Vagina (tissue), 2 donors: Measurements from ENCODE around the gene SCYGR8. TPM values are rescaled to one million over a fixed set of nuclear protein-coding genes. Genes with fewer than 3 reads are reported as not detected.
A peak's percentile ranks its signal among the peaks of the same experiment; 100 is the strongest.

ENCODE experiments used
- DNase-seq, 2 donors: peaks; one replicate each; pipeline ENCODE4 v3.0.0-alpha.2; 2017; ENCODE audit errors: extremely low spot score in 2 of 2
- H3K27ac ChIP-seq: fragments of 200-600 bp; sonication (generic); one replicate; pipeline ENCODE4 v1.5.1; 2019
- H3K27me3 ChIP-seq: fragments of 200-600 bp; sonication (generic); one replicate; pipeline ENCODE4 v1.5.1; 2019
- H3K36me3 ChIP-seq, 2 donors: fragments of 200-600 bp; sonication (generic); one replicate each; pipeline ENCODE4 v1.5.1; 2017 to 2019
- H3K4me1 ChIP-seq: fragments of 200-600 bp; sonication (generic); one replicate; pipeline ENCODE4 v1.5.1; 2019
- H3K4me3 ChIP-seq, 2 donors: fragments of 200-600 bp; sonication (generic); 1 replicate in 1 of 2; 2 replicates in 1 of 2; pipeline ENCODE4 v1.5.1; 2016 to 2019
- H3K9me3 ChIP-seq: fragments of 200-600 bp; sonication (generic); one replicate; pipeline ENCODE4 v1.5.1; 2019
- CTCF ChIP-seq, 3 experiments: fragments of 450-650 bp in 2 of 3; fragments of 200-600 bp in 1 of 3; sonication (generic) in 1 of 3; IDR thresholded peaks; one replicate each; pipeline ENCODE4 v1.5.1; 2017 to 2019; ENCODE audit warnings: antibody characterized with exemption in 3 of 3, mild to moderate bottlenecking in 2 of 3, moderate library complexity in 2 of 3
- POLR2A ChIP-seq, 2 donors: fragments of 450-650 bp; IDR thresholded peaks; one replicate each; pipeline ENCODE4 v1.6.1; 2017; ENCODE audit warnings: antibody characterized with exemption in 2 of 2, mild to moderate bottlenecking in 2 of 2, moderate library complexity in 2 of 2
- POLR2AphosphoS5 ChIP-seq, 2 donors: sonication (generic); formaldehyde crosslinking; IDR thresholded peaks; one replicate each; pipeline ENCODE4 v1.9.0; 2017; ENCODE audit warnings: antibody characterized with exemption in 2 of 2, mild to moderate bottlenecking in 2 of 2, low read depth in 1 of 2; ENCODE audit not compliant: insufficient read depth in 1 of 2
- intact Hi-C: fragments of 100-400 bp; cut with DNase I; formaldehyde crosslinking; loops from one replicate; pipeline ENCODE4 v1.15.1; 2023
- total RNA-seq: library from RNA; depleted of rRNA; stranded (reverse); fragments of >200 nt; gene quantifications from one replicate; pipeline ENCODE4 v1.2.3, GENCODE V29; 2016

SCYGR8 gene
- total RNA-seq: not detected

GRCh38 chr2:227745594-227745993 lies at the start of gene SCYGR8:
Gene SCYGR8 (plus strand): TSS chr2:227745894. CDS start chr2:227745894, 0 bp downstream.
- no peak within 1 kb of the TSS for H3K4me3 ChIP-seq
- intact Hi-C loops: no loop called here
- no peaks in the 10 kb centered on the region for H3K4me1 ChIP-seq
- H3K27me3 ChIP-seq: no peaks in the 10 kb centered on the region
- no peaks in the 10 kb centered on the region for H3K36me3 ChIP-seq
- no peak for TF ChIP-seq POLR2A (IDR thresholded peaks at IDR 0.05)
- no peak for TF ChIP-seq CTCF (IDR thresholded peaks at IDR 0.05)
- TF ChIP-seq POLR2AphosphoS5 (IDR thresholded peaks at IDR 0.05; ENCODE audit: insufficient read depth in 1 of 2, low read depth in 1 of 2): no peak
- H3K27ac ChIP-seq: no peak within 1 kb of the TSS
- H3K9me3 ChIP-seq: no peaks in the 10 kb centered on the region
- no peak for DNase-seq

- Histone ChIP-seq H3K36me3 (no peaks in the 10 kb centered on the region), H3K4me3 (no peak overlapping the region), H3K4me1 (no peaks in the 10 kb centered on the region), H3K9me3 (no peaks in the 10 kb centered on the region), H3K27me3 (no peaks in the 10 kb centered on the region), H3K27ac (no peak overlapping the region)
- TF ChIP-seq POLR2A (IDR thresholded peaks at IDR 0.05): no peak
- TF ChIP-seq CTCF (IDR thresholded peaks at IDR 0.05): no peak
- no peak for TF ChIP-seq POLR2AphosphoS5 (IDR thresholded peaks at IDR 0.05; ENCODE audit: insufficient read depth in 1 of 2, low read depth in 1 of 2)
- DNase-seq: no peak
- intact Hi-C loops: no loop called here
Measured at GRCh38 chr2:227696990-227697679, 48.6 kb upstream of the SCYGR8 start.

- Histone ChIP-seq H3K27me3 (no peaks in the 10 kb centered on the region), H3K9me3 (no peaks in the 10 kb centered on the region), H3K4me1 (no peaks in the 10 kb centered on the region), H3K27ac (no peak overlapping the region), H3K36me3 (no peaks in the 10 kb centered on the region), H3K4me3 (no peak overlapping the region)
- intact Hi-C loops: no loop called here
- DNase-seq: no peak
- TF ChIP-seq CTCF (IDR thresholded peaks at IDR 0.05) (no peak), POLR2A (IDR thresholded peaks at IDR 0.05) (no peak), POLR2AphosphoS5 (IDR thresholded peaks at IDR 0.05; ENCODE audit: insufficient read depth in 1 of 2, low read depth in 1 of 2) (no peak)
Measured at GRCh38 chr2:227701556-227701955, 44.1 kb upstream of the SCYGR8 start.

- TF ChIP-seq POLR2AphosphoS5 (IDR thresholded peaks at IDR 0.05; ENCODE audit: insufficient read depth in 1 of 2, low read depth in 1 of 2) (no peak), POLR2A (IDR thresholded peaks at IDR 0.05) (no peak), CTCF (IDR thresholded peaks at IDR 0.05) (no peak)
- H3K4me3 ChIP-seq: no peak overlapping the region
- no peaks in the 10 kb centered on the region for H3K9me3 ChIP-seq
- H3K4me1 ChIP-seq: no peaks in the 10 kb centered on the region
- intact Hi-C loops: no loop called here
- H3K27me3 ChIP-seq: no peaks in the 10 kb centered on the region
- no peaks in the 10 kb centered on the region for H3K36me3 ChIP-seq
- DNase-seq: peak in 1 of 2 donors; percentile 52
- H3K27ac ChIP-seq: no peak overlapping the region
Measured at GRCh38 chr2:227703280-227703732, 42.4 kb upstream of the SCYGR8 start.

- no peak overlapping the region for H3K27ac ChIP-seq
- intact Hi-C loops: no loop called here
- no peaks in the 10 kb centered on the region for H3K27me3 ChIP-seq
- H3K36me3 ChIP-seq: no peaks in the 10 kb centered on the region
- H3K9me3 ChIP-seq: no peaks in the 10 kb centered on the region
- peak in 1 of 2 donors; percentile 22 for DNase-seq
- no peak overlapping the region for H3K4me3 ChIP-seq
- TF ChIP-seq CTCF (IDR thresholded peaks at IDR 0.05) (no peak), POLR2AphosphoS5 (IDR thresholded peaks at IDR 0.05; ENCODE audit: insufficient read depth in 1 of 2, low read depth in 1 of 2) (no peak), POLR2A (IDR thresholded peaks at IDR 0.05) (no peak)
- H3K4me1 ChIP-seq: no peaks in the 10 kb centered on the region
Measured at GRCh38 chr2:227703961-227704360, 41.7 kb upstream of the SCYGR8 start.
